HepG2 (cell line): ENCODE data around the gene MT4.

Source experiments
- HCFC1 ChIP-seq: fragments of 150-350 bp; IDR thresholded peaks from 2 replicates; pipeline ENCODE4 v1.6.1; 2014; ENCODE audit warnings: low read depth, low read length
- HNRNPL ChIP-seq: fragments of 200-400 bp; formaldehyde crosslinking; IDR thresholded peaks from 2 replicates; pipeline ENCODE4 v1.6.1; 2017; ENCODE audit warnings: mild to moderate bottlenecking, low read depth, low read length

- TF ChIP-seq HCFC1 (no peak), HNRNPL (no peak)
These were observed 15.0 kb upstream of the MT4 start for GRCh38 chr16:56549744-56550385.
